D721Med (cell line): ENCODE results near the gene GABRG3.

Experiments
- DNase-seq: peaks from one replicate; pipeline ENCODE4 v3.0.0; 2011; ENCODE audit warnings: low spot score; ENCODE audit not compliant: insufficient read length
- FAIRE-seq: peaks from 2 replicates; lab custom pipeline; 2011; peaks lifted over from hg19 to GRCh38; lab: Jason Lieb, UNC
- CTCF ChIP-seq: IDR thresholded peaks from 2 replicates; pipeline ENCODE4 v1.5.1; 2012; ENCODE audit warnings: mild to moderate bottlenecking, control low read depth; ENCODE audit not compliant: insufficient read depth; ENCODE audit errors: missing control alignments

Gene GABRG3

GRCh38 chr15:27084844-27085243 is 113.9 kb downstream of the GABRG3 start:
- no peak for DNase-seq
- TF ChIP-seq CTCF, result no peak
- FAIRE-seq, result no peak

DNA sequence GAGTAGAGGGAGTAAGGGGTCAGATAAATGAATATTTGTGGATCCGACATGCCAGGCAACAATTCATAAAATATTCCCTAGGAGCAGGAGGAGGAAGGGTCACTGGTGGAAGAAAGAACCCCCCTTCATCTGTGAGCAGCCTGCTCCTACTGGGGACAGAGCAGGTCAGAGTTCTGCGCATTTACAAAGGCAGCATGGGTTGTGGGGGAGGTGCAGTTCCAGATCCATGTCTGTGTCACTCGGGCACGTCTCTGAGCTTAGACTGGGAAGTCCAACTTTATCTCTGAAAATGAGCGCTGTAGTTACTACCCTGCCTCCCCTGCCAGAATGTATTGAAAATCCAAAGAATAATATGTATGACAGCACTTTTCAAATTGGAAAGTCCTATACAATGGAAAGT is 115.2 kb downstream of the GABRG3 start:
- no peak for DNase-seq
- no peak for TF ChIP-seq CTCF
- FAIRE-seq, result no peak

DNA sequence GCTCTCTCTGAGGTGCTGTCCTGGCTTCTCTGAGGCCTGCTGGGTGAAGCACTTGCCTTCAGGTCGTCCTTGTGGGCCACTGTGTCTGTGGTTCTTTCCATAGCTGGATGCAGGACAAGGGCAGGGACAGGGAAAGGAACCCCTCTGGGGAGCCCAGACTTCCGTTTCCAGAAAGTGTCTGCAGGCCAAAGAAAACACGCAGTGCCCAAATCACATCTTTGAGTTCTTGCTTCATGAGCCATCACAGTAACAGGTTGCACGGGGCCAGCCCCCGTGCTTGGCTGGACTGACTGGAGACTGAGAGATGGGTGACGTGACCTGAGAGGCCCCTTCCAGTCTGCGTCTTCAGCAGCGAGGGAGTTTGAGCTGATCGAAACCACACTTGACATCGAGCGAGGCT is 115.8 kb downstream of the GABRG3 start:
- no peak for DNase-seq
- no peak for TF ChIP-seq CTCF
- no peak for FAIRE-seq

- DNase-seq (no peak), FAIRE-seq (no peak)
- no peak for TF ChIP-seq CTCF
These were observed 116.9 kb downstream of the GABRG3 start for GRCh38 chr15:27087651-27088583.

- FAIRE-seq (no peak), DNase-seq (no peak)
- no peak for TF ChIP-seq CTCF
These were observed 117.7 kb downstream of the GABRG3 start for GRCh38 chr15:27088584-27089232.

- no peak for FAIRE-seq
- no peak for TF ChIP-seq CTCF
- DNase-seq, result no peak
These were observed 118.2 kb downstream of the GABRG3 start for GRCh38 chr15:27089233-27089586.

- TF ChIP-seq CTCF, result no peak
- DNase-seq (no peak), FAIRE-seq (no peak)
These were observed 118.7 kb downstream of the GABRG3 start for GRCh38 chr15:27089676-27090075.
